GOT3 (cell line): ENCODE results near the gene SRGAP3.

ENCODE experiments used
- DNase-seq: peaks from one replicate; lab custom pipeline; 2025; ENCODE audit warnings: mixed read lengths; lab: John Stamatoyannopoulos, UW

The SRGAP3 gene

DNA sequence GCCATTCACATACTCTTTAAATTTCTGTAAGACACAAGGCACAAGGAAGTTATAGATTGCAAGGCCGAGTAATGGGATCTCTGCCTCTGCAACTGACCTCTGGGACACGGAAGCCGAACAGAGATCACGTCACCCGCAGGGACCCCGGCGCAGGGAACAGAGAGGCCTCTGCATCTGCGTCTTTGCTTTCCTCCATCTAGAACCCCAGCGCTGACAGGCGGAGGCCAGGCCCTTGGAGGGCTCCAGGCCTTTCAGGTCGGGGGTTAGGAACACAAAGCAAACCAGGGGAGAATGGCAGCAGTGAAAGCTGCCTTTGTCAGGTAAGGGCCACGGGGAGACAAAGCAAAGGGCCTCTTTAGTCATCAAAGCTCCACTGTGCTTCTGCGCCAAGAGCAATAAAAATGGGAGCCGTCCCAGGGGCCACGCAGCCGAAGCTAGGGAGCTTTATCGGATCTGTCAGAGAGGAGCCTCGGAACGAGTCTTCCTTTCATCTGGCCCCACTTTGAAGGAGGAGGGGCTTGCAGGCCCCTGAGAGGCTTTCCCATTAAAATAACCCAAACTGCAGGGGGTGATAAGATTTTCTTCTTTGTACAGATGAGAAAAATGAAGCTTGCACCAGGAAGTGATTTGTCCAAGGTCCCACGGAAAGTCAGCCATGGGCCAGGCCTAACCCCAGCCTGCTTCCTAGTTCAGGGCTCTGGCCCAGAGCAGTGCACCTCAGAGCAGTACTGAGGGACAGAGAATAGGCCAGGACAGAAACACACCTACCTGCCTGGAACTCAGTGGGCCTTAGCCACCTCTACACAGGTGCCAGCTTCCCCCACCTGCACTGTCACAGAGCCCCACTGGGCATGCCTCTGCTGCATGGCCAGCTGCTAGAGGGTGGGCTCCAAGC, 201.7 kb downstream of the SRGAP3 start:
- DNase-seq, result no peak

DNA sequence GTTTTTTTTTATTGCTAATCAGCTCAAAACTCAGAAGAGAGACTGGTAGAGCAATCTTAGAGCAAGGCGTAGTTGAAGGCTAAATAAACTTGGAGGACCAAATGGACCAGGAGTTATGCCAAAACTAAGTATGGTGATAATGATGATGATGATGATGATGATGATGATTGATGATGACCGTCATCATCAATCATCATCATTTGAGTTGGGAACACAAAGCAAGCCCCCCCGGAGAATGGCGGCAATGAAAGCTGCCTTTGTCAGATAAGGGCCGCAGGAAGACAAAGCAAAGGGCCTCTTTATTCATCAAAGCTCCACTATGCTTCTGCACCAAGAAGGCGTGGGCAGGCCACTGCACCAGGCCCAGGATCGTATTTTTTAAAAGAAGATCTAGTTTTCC, 204.1 kb downstream of the SRGAP3 start:
- no peak for DNase-seq

GRCh38 chr3:9043063-9043462, 206.4 kb downstream of the SRGAP3 start:
- no peak for DNase-seq

DNA sequence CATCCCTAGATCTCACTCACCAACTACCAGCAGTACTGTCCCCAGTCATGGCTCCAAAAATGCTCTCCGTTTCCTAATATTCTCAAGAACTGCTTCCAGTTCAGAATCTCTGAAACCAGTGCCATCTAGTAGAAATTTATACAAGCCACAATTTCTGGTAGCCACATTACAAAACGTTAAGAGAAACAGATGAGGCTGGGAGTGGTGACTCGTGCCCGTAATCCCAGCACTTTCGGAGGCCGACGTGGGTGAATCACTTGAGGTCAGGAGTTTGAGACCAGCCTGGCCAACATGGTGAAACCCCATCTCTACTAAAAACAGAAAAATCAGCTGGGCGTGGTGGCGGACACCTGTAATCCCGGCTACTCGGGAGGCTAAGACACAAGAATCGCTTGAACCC, 207.8 kb downstream of the SRGAP3 start:
- no peak for DNase-seq

GRCh38 chr3:9040996-9041395, 208.4 kb downstream of the SRGAP3 start:
- DNase-seq, result no peak

- DNase-seq, result no peak
Measured at GRCh38 chr3:9037144-9037711, 212.2 kb downstream of the SRGAP3 start.

DNA sequence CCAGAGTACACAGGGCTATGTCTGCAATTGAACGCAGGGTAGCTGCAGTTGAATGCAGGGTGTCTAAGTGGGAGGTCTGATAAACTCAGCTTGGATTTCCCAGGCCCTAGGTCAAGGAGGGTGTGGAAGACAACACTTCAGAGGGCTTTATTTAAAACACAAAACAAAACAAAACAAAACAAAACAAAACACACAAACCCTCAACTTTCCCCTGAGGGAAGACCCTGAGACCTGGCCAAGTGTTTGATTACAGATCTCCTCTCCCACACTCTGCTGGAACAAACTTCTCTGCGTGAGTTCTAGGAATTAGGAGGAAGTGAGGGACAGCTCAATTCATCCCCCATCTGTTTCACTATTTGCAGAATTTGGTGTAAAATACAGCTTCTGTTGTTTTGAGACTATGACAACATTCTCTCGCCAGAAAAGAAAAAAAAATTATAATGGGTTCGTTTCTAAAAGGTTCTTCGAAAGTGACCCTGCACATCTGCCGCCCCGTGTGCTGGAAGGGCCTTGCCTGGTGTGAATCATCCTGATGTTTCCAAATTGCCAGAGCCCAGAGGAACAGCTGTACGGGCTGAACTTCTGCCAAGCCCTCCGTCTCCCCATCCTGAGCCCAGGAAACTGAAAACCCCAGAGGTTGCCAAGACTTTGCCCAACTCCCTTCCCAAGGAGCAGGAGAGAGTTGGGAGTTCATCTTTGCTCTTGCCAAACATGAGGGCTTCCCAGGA, 212.9 kb downstream of the SRGAP3 start:
- no peak for DNase-seq

- no peak for DNase-seq
Measured at GRCh38 chr3:9035961-9036360, 213.5 kb downstream of the SRGAP3 start.

GRCh38 chr3:9035473-9035872, 214.0 kb downstream of the SRGAP3 start:
- no peak for DNase-seq

DNA sequence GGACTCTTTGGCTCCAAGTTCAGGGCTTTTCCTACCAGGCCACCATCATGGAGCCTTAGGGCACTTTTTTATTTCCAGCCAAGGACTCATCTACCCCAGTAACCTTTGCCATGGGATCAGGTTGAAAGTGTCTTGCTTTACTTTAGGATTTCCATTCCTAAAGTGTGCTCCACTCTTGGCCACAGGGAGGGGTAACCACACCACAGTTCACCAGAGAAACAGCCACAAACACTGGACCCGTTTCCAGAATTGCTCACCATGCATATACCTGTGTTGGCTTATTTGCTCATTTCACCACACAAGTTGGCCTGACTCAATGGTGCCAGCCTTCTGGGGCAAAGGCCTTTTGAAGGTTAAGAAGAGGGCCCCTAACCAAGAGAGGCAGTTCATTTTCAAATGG, 215.6 kb downstream of the SRGAP3 start:
- DNase-seq, result no peak

DNA sequence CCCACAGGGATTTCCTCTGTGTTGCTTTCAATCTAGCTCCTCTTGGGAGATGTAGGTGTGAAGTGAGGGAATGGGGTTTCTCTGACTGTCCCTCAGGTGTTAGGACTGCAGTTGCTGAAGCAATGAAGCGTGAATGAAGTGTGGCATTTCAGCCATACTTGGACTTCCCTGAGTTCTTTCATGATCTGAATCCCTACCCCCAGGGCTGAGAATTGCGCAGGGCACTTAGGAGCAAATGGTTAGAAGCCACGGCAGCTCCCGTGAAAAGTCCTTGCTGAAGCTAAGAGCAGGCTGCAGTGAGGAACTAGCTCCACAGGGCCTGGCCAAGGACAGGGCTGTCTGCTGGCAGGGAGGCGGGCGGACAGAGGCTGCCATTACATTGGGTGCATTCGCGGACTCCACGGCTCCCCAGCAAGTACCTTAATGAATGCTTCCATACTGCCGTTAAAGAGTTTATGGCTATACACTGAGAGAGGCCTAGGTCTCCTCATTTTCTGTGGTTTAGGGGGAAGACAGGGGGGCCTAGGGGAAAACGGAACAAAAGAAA, 217.1 kb downstream of the SRGAP3 start:
- DNase-seq, result no peak

- DNase-seq, result no peak
Measured at GRCh38 chr3:9030034-9030433, 219.4 kb downstream of the SRGAP3 start.

GRCh38 chr3:9028134-9028533, 221.3 kb downstream of the SRGAP3 start:
- DNase-seq, result no peak

GRCh38 chr3:9026320-9027045, 223.0 kb downstream of the SRGAP3 start:
- no peak for DNase-seq

DNA sequence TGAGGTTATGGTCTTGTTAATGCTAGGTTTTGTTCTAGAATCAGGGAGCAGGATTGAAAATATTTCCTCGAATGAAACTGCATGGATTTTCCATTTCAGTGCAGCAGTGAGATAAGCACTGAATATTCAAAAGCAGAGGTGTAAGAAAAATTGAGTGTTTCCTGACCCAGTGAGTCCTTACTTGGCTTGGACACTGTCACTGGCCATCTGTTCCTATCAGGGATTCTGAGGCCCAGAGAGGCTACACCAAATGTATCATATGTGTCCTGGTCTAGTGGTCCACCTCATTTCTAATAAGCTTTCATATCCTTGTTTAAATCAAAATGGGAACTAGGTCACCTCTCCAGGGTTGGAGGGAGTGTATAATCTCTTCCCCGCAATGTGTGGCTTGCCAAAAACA, 225.1 kb downstream of the SRGAP3 start:
- no peak for DNase-seq

DNA sequence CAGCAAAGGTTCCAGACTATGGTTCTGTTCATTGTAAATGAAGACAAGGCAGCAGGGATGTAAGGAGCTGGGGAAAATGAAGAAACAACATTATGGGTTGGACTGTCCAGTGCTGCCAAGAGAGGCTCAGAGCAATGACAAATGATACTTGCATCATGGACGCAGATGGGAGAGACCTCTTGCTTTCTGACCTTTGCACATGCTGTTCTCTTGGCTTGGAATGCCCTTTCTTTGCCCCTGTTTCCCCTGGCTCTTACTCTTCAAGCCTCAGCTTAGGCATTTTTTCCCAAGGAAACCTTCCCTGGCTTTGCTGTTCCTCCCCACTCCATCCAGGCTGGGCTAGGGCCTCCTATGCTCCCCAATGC, 226.2 kb downstream of the SRGAP3 start:
- DNase-seq, result no peak

GRCh38 chr3:9022305-9023225, 226.9 kb downstream of the SRGAP3 start:
- no peak for DNase-seq

DNA sequence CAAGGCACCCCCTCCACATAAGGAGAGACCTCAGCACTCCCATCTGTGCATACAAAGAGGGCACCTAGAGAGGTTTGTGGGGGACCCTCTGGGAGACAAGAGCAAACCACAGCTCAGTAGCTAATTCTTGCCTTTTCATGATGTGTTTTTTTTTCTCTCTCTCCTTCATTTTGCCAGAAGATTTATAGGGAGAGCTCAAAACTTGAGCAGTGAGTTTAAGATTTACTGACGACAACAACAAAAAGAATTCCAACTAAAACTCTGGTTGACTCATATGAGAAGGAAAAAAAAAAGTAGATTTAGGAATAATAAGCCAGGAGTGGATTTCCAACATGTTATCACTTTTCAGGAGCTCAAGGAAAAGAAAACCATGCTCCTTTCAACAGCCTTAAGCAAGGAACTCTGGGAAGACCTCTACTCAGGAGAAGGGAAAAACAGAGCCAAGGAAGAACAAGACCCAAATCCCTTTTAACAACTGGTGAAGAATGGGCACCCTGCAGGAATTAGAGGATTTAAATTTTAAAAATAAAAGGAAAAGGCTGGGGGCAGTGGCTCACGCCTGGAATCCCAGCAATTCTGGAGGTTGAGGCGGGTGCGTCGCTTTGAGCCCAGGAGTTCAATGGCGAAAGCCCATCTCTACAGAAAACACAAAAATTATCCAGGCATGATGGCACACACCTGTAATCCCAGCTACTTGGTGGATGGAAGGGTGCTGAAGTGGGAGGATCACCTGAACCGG, 228.0 kb downstream of the SRGAP3 start:
- no peak for DNase-seq

DNA sequence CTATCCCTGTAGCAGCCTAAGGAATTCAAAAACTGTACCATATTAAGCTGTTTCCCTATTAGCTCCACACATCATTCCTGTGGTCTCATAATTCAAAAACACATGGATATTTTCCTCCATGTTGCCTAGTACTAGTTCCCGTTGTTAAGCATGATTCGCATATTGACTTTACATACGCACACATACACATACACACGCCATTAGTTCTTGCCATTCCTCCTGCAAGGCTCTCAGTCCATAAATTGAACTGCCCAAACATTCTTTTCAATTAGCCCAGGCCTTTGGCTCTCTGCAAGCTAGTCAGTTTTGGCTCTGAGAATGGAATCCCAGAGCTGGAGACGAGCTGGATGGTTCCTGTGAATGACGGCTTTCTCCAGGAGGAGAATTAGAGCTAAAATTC, 229.0 kb downstream of the SRGAP3 start:
- no peak for DNase-seq

- DNase-seq, result no peak
Measured at GRCh38 chr3:9019259-9019961, 230.0 kb downstream of the SRGAP3 start.
